Upper lobe of left lung (tissue), 4 donors: Measurements from ENCODE around the gene CEP89.

ENCODE experiments used
- CTCF ChIP-seq, 6 experiments: fragments of 450-650 bp in 4 of 6; fragments of 200-600 bp in 2 of 6; sonication (generic) in 2 of 6; IDR thresholded peaks; one replicate each; pipeline ENCODE4 v1.5.1; 2016 to 2019; ENCODE audit warnings: antibody characterized with exemption in 6 of 6
- EP300 ChIP-seq, 4 donors: sonication (generic); formaldehyde crosslinking; IDR thresholded peaks; one replicate each; pipeline ENCODE4 v1.5.1; 2017; ENCODE audit warnings: antibody characterized with exemption in 4 of 4, control low read depth in 2 of 4
- POLR2A ChIP-seq, 4 donors: fragments of 450-650 bp; IDR thresholded peaks; one replicate each; pipeline ENCODE4 v1.5.1; 2016 to 2017; ENCODE audit warnings: antibody characterized with exemption in 4 of 4, mild to moderate bottlenecking in 2 of 4

GRCh38 chr19:32875428-32875827, 96.3 kb downstream of the CEP89 start:
- TF ChIP-seq CTCF (IDR thresholded peaks at IDR 0.05) (no peak), POLR2A (IDR thresholded peaks at IDR 0.05) (no peak), EP300 (IDR thresholded peaks at IDR 0.05) (no peak)
